ENCODE data around the gene UVSSA. TPM values are rescaled to one million over a fixed set of nuclear protein-coding genes. Genes with fewer than 3 reads are reported as not detected.
"Not testable (repeated sequence)": the region's sequence is repeated elsewhere in the genome, so short reads cannot be mapped to it uniquely, and the experiment has no call there.

UVSSA gene
- total and polyA plus RNA-seq, 8 donors, result 12.8 to 36.6 (median 18.8) TPM

DNA sequence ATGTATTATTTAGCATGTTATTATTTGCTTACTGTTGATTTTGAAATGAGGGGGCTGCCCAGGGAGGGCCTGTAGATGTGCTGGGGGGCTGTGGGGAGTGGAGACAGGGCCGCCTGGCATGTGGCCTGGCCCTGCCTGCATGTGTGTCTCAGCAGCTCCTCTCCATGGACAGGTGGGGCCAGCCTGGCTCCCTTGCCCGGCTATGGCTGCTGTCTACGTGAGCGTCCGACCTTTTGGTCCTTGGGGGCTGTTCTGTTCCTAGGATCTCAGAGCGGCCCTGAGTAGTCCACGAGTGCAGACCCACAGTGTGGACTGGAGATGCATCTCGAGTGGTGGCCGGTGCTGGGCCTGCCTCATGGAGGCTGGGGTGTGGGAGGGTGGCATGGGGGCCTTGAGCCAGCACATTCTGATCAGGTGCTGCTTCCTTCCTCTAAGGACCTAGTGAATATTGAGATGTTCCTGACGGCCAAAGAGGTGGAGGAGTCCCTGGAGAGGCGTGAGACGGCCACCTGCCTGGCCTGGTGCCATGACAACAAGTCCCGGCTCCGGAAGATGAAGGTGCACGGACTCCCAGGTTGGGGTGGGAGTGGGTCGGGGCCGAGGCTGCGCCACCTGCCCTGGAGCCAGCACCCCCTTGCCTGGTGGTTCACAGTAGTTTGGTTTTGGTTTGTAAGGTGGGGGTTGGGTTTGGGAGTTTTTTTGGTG, 24.9 kb upstream of the UVSSA start:
- H3K4me3 ChIP-seq, result no peak overlapping the region
- H3K27ac ChIP-seq, result no peak overlapping the region
- no peak for ATAC-seq
- no peaks in the 10 kb centered on the region for H3K9me3 ChIP-seq
- TF ChIP-seq CTCF (IDR thresholded peaks at IDR 0.05), result no peak
- no peaks in the 10 kb centered on the region for H3K4me1 ChIP-seq
- peaks cover 0 to 73% of the 10 kb centered on the region in 2 donors for H3K36me3 ChIP-seq
- no peaks in the 10 kb centered on the region for H3K27me3 ChIP-seq
- peak in 1 of 4 donors; percentile 72 for DNase-seq
- intact Hi-C loops (cut with DNase I), result no loop called here

DNA sequence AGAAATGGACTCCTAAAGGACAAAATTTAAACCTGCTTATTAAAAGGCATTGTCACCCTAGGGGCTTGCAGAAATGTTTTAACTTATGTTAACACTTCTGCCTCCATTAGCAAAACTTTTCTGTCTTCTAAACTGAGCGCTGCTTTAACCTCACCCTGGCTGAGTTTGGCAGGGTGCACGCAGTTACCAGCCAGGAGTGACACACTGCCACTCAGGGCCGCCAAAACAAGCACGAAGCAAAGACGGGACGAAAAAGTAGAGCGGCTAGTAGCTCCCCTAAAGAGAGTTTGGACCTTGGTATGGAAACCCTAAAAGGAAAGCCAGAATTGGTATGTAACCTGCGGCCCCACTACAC, 23.8 kb upstream of the UVSSA start:
- intact Hi-C loops (cut with DNase I), result no loop called here
- no peak overlapping the region for H3K27ac ChIP-seq
- no peak for TF ChIP-seq CTCF (IDR thresholded peaks at IDR 0.05)

DNA sequence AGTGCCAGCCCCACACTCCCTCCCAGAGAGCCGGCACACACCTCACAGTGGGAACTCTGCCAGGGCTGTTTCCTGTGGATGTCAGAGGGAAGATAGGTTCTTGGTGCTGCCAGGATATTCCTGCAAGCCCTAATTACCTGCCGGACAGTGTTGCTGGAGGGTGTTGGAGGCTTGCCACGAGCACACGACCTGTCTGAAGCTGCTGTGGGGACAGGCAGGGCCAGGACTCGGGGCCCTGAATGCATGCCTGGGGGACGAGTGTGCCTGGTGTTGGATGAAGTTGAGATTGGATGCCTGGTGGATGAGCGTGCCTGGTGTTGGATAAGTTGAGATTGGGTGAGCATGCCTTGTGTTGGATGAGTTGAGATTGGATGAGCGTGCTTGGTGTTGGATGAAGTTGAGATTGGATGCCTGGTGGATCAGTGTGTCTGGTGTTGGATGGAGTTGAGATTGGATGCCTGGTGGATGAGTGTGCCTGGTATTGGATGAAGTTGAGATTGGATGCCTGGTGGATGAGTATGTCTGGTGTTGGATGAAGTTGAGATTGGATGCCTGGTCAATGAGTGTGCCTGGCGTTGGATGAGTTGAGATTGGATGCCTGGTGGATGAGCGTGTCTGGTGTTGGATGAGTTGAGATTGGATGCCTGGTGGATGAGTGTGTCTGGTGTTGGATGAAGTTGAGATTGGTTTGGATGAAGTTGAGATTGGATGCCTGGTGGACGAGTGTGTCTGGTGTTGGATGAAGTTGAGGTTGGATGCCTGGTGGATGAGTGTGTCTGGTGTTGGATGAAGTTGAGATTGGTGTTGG, 23.2 kb upstream of the UVSSA start:
- intact Hi-C loops (cut with DNase I), result no loop called here
- Histone ChIP-seq H3K9me3 (no peaks in the 10 kb centered on the region), H3K4me1 (no peaks in the 10 kb centered on the region), H3K27me3 (no peaks in the 10 kb centered on the region), H3K27ac (no peak overlapping the region), H3K36me3 (peaks cover 0 to 74% of the 10 kb centered on the region in 2 donors), H3K4me3 (no peak overlapping the region)
- ATAC-seq, result no peak
- TF ChIP-seq CTCF (IDR thresholded peaks at IDR 0.05), result no peak
- no peak for DNase-seq

More for the DNA sequence above, 23.8 kb upstream of the UVSSA start:
- ATAC-seq, result no peak
- Histone ChIP-seq H3K9me3 (no peaks in the 10 kb centered on the region), H3K27me3 (no peaks in the 10 kb centered on the region), H3K4me3 (no peak overlapping the region), H3K36me3 (peaks cover 0 to 74% of the 10 kb centered on the region in 2 donors), H3K4me1 (no peaks in the 10 kb centered on the region)
- DNase-seq, result no peak

DNA sequence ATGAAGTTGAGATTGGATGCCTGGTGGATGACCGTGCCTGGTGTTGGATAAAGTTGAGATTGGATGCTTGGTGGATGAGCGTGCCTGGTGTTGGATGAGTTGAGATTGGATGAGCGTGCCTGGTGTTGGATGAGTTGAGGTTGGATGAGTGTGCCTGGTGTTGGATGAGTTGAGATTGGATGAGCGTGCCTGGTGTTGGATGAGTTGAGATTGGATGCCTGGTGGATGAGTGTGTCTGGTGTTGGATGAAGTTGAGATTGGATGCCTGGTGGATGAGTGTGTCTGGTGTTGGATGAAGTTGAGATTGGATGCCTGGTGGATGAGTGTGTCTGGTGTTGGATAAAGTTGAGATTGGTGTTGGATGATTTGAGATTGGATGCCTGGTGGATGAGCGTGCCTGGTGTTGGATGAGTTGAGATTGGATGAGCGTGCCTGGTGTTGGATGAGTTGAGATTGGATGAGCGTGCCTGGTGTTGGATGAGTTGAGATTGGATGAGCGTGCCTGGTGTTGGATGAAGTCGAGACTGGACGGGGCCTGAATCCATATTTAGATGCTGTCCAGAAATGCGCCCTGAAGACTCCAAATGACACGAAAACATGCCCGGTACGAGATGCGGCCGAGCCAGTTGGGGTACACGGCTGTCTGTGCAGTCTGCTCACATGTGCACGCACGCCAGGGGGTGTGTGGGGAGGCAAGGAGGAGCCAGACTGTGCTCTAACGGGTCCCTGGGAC, 22.4 kb upstream of the UVSSA start:
- H3K4me1 ChIP-seq; H3K4me3 ChIP-seq; H3K27me3 ChIP-seq; H3K27ac ChIP-seq; H3K9me3 ChIP-seq; intact Hi-C loops (cut with DNase I); ATAC-seq: not testable (repeated sequence)
- peaks cover 0 to 74% of the 10 kb centered on the region in 2 donors for H3K36me3 ChIP-seq
- peak in 1 of 4 donors; percentile 66 for DNase-seq

DNA sequence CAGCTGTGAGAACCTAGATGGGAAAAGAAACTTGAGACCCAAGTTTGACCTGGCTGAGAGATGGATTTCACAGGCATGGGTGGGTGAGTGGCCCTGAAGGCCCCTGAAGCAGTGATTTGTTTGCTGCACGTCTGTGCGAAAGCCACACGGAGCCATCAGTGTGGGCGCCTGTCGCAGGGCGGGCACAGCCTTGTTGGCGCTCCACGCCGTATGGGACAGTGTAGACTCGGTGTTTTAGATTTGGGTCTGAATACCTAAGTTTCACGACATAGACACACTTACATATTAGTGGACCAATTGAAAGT, 21.9 kb upstream of the UVSSA start:
- DNase-seq, result peak in 1 of 4 donors; percentile 53
- H3K36me3 ChIP-seq, result peaks cover 0 to 76% of the 10 kb centered on the region in 2 donors

More for the DNA sequence above, 21.9 kb upstream of the UVSSA start:
- Histone ChIP-seq H3K4me1 (no peaks in the 10 kb centered on the region), H3K4me3 (no peak overlapping the region), H3K27me3 (no peaks in the 10 kb centered on the region), H3K9me3 (no peaks in the 10 kb centered on the region), H3K27ac (no peak overlapping the region)
- no peak for TF ChIP-seq CTCF (IDR thresholded peaks at IDR 0.05)
- intact Hi-C loops (cut with DNase I), result no loop called here
- no peak for ATAC-seq

All from left lung (tissue), 10 donors.